ENCODE results near the gene HSD11B1L.

The HSD11B1L gene

GRCh38 chr19:5672708-5673459 is 7.9 kb upstream of the HSD11B1L start:
- H3K9me3 ChIP-seq (ENCODE audit: low read depth, low read length): no peaks in the 10 kb centered on the region
- no peak overlapping the region for H3K4me3 ChIP-seq
- peaks cover 19% of the 10 kb centered on the region for H3K36me3 ChIP-seq (ENCODE audit: insufficient read depth, low read length)
- no peak for DNase-seq (ENCODE audit: low read depth, low spot score)
- TF ChIP-seq POLR2AphosphoS5 (IDR thresholded peaks at IDR 0.05; ENCODE audit: borderline replicate concordance, low read depth, low read length): no peak
- TF ChIP-seq FOXP2 (optimal IDR thresholded peaks at IDR 0.05; ENCODE audit: control extremely low read depth, extremely low read length, insufficient read depth): no peak
- no peak for TF ChIP-seq EZH2 (IDR thresholded peaks at IDR 0.05)
- no peak overlapping the region for H3K27ac ChIP-seq
- H3K9ac ChIP-seq (ENCODE audit: insufficient read length): no peak overlapping the region

- H3K36me3 ChIP-seq (ENCODE audit: insufficient read depth, low read length): peaks cover 13% of the 10 kb centered on the region
These were observed 7.1 kb upstream of the HSD11B1L start for GRCh38 chr19:5673752-5674151.

GRCh38 chr19:5674714-5675113 is 6.1 kb upstream of the HSD11B1L start:
- no peak overlapping the region for H3K4me3 ChIP-seq
- H3K9ac ChIP-seq (ENCODE audit: insufficient read length): no peak overlapping the region
- DNase-seq (ENCODE audit: low read depth, low spot score): no peak
- TF ChIP-seq FOXP2 (optimal IDR thresholded peaks at IDR 0.05; ENCODE audit: control extremely low read depth, extremely low read length, insufficient read depth) (no peak), POLR2AphosphoS5 (IDR thresholded peaks at IDR 0.05; ENCODE audit: borderline replicate concordance, low read depth, low read length) (no peak), EZH2 (IDR thresholded peaks at IDR 0.05) (no peak)
- H3K9me3 ChIP-seq (ENCODE audit: low read depth, low read length): no peaks in the 10 kb centered on the region
- peaks cover 3% of the 10 kb centered on the region for H3K36me3 ChIP-seq (ENCODE audit: insufficient read depth, low read length)
- H3K27ac ChIP-seq: no peak overlapping the region

More at GRCh38 chr19:5673752-5674151, 7.1 kb upstream of the HSD11B1L start:
- TF ChIP-seq FOXP2 (optimal IDR thresholded peaks at IDR 0.05; ENCODE audit: control extremely low read depth, extremely low read length, insufficient read depth): no peak
- no peak for TF ChIP-seq POLR2AphosphoS5 (IDR thresholded peaks at IDR 0.05; ENCODE audit: borderline replicate concordance, low read depth, low read length)
- no peak for TF ChIP-seq EZH2 (IDR thresholded peaks at IDR 0.05)
- H3K27ac ChIP-seq: no peak overlapping the region
- H3K9me3 ChIP-seq (ENCODE audit: low read depth, low read length): no peaks in the 10 kb centered on the region
- DNase-seq (ENCODE audit: low read depth, low spot score): no peak
- no peak overlapping the region for H3K4me3 ChIP-seq
- no peak overlapping the region for H3K9ac ChIP-seq (ENCODE audit: insufficient read length)

GRCh38 chr19:5676105-5676771 is 4.6 kb upstream of the HSD11B1L start:
- H3K9me3 ChIP-seq (ENCODE audit: low read depth, low read length): no peaks in the 10 kb centered on the region
- no peak for DNase-seq (ENCODE audit: low read depth, low spot score)
- TF ChIP-seq FOXP2 (optimal IDR thresholded peaks at IDR 0.05; ENCODE audit: control extremely low read depth, extremely low read length, insufficient read depth) (no peak), POLR2AphosphoS5 (IDR thresholded peaks at IDR 0.05; ENCODE audit: borderline replicate concordance, low read depth, low read length) (no peak)
- no peak overlapping the region for H3K27ac ChIP-seq
- H3K4me3 ChIP-seq: no peak overlapping the region
- H3K9ac ChIP-seq (ENCODE audit: insufficient read length): no peak overlapping the region
- no peaks in the 10 kb centered on the region; the same call in 1 of the 2 replicates for H3K36me3 ChIP-seq (ENCODE audit: insufficient read depth, low read length)

- Histone ChIP-seq H3K9ac (ENCODE audit: insufficient read length) (no peak overlapping the region), H3K36me3 (ENCODE audit: insufficient read depth, low read length) (no peaks in the 10 kb centered on the region; the same call in 1 of the 2 replicates), H3K4me3 (no peak overlapping the region), H3K27ac (no peak overlapping the region), H3K9me3 (ENCODE audit: low read depth, low read length) (no peaks in the 10 kb centered on the region)
- DNase-seq (ENCODE audit: low read depth, low spot score): no peak
- TF ChIP-seq FOXP2 (optimal IDR thresholded peaks at IDR 0.05; ENCODE audit: control extremely low read depth, extremely low read length, insufficient read depth) (no peak), POLR2AphosphoS5 (IDR thresholded peaks at IDR 0.05; ENCODE audit: borderline replicate concordance, low read depth, low read length) (no peak; the same call in 1 of the 2 replicates), EZH2 (IDR thresholded peaks at IDR 0.05) (no peak)
These were observed 4.1 kb upstream of the HSD11B1L start for GRCh38 chr19:5676772-5677105.

GRCh38 chr19:5677136-5677535 is 3.7 kb upstream of the HSD11B1L start:
- H3K9me3 ChIP-seq (ENCODE audit: low read depth, low read length): no peaks in the 10 kb centered on the region
- no peak overlapping the region for H3K27ac ChIP-seq
- no peak for DNase-seq (ENCODE audit: low read depth, low spot score)
- H3K36me3 ChIP-seq (ENCODE audit: insufficient read depth, low read length): no peaks in the 10 kb centered on the region
- TF ChIP-seq FOXP2 (optimal IDR thresholded peaks at IDR 0.05; ENCODE audit: control extremely low read depth, extremely low read length, insufficient read depth) (no peak), EZH2 (IDR thresholded peaks at IDR 0.05) (no peak), POLR2AphosphoS5 (IDR thresholded peaks at IDR 0.05; ENCODE audit: borderline replicate concordance, low read depth, low read length) (no peak)
- H3K4me3 ChIP-seq: no peak overlapping the region
- H3K9ac ChIP-seq (ENCODE audit: insufficient read length): no peak overlapping the region

GRCh38 chr19:5677580-5677979 is 3.2 kb upstream of the HSD11B1L start:
- no peaks in the 10 kb centered on the region for H3K36me3 ChIP-seq (ENCODE audit: insufficient read depth, low read length)
- no peak overlapping the region for H3K9ac ChIP-seq (ENCODE audit: insufficient read length)
- TF ChIP-seq POLR2AphosphoS5 (IDR thresholded peaks at IDR 0.05; ENCODE audit: borderline replicate concordance, low read depth, low read length): no peak
- no peak for TF ChIP-seq FOXP2 (optimal IDR thresholded peaks at IDR 0.05; ENCODE audit: control extremely low read depth, extremely low read length, insufficient read depth)
- TF ChIP-seq EZH2 (IDR thresholded peaks at IDR 0.05): no peak
- no peak for DNase-seq (ENCODE audit: low read depth, low spot score)
- no peak overlapping the region for H3K4me3 ChIP-seq
- no peaks in the 10 kb centered on the region for H3K9me3 ChIP-seq (ENCODE audit: low read depth, low read length)
- H3K27ac ChIP-seq: no peak overlapping the region

GRCh38 chr19:5678071-5678718 is 2.6 kb upstream of the HSD11B1L start:
- Histone ChIP-seq H3K4me3 (no peak overlapping the region), H3K27ac (no peak overlapping the region), H3K9ac (ENCODE audit: insufficient read length) (no peak overlapping the region), H3K36me3 (ENCODE audit: insufficient read depth, low read length) (no peaks in the 10 kb centered on the region), H3K9me3 (ENCODE audit: low read depth, low read length) (no peaks in the 10 kb centered on the region)
- TF ChIP-seq POLR2AphosphoS5 (IDR thresholded peaks at IDR 0.05; ENCODE audit: borderline replicate concordance, low read depth, low read length) (no peak), FOXP2 (optimal IDR thresholded peaks at IDR 0.05; ENCODE audit: control extremely low read depth, extremely low read length, insufficient read depth) (no peak), EZH2 (IDR thresholded peaks at IDR 0.05) (no peak)
- no peak for DNase-seq (ENCODE audit: low read depth, low spot score)

Data from SK-N-MC (cell line).